ENCODE measurements around the gene GRID1. TPM values are rescaled to one million over a fixed set of nuclear protein-coding genes. Genes with fewer than 3 reads are reported as not detected.

The GRID1 gene
- total RNA-seq, 1 donor from 2014 or later, result 0.75 TPM

DNA sequence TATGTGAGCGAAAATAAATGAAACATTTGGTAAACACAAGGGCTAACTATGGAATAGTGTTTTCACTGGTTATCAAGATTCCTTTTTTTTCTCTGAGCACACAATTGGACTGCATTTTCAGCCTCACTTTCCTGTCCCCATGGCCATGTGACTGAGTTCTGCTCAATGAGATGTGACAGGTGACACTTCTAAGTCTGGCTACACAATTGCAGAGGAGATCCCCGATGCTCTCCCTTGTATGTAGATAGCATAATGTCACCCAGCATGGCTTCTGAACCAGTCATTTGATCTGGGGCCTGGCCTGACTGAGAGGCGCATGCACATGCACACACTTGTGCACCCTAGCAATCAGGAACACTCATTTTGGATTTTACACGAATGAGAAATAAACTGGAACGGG, 581.8 kb downstream of the GRID1 start:
- Mint-ChIP-seq H3K4me1 (ENCODE audit: low read depth, unreplicated experiment) (no peaks in the 10 kb centered on the region), H3K27ac (ENCODE audit: unreplicated experiment) (no peak overlapping the region), H3K36me3 (ENCODE audit: low read depth, unreplicated experiment) (no peaks in the 10 kb centered on the region), H3K4me3 (ENCODE audit: unreplicated experiment) (no peak overlapping the region), H3K9me3 (ENCODE audit: unreplicated experiment) (no peaks in the 10 kb centered on the region), H3K27me3 (ENCODE audit: low read depth, unreplicated experiment) (no peaks in the 10 kb centered on the region)
- TF ChIP-seq, protein P1, sequence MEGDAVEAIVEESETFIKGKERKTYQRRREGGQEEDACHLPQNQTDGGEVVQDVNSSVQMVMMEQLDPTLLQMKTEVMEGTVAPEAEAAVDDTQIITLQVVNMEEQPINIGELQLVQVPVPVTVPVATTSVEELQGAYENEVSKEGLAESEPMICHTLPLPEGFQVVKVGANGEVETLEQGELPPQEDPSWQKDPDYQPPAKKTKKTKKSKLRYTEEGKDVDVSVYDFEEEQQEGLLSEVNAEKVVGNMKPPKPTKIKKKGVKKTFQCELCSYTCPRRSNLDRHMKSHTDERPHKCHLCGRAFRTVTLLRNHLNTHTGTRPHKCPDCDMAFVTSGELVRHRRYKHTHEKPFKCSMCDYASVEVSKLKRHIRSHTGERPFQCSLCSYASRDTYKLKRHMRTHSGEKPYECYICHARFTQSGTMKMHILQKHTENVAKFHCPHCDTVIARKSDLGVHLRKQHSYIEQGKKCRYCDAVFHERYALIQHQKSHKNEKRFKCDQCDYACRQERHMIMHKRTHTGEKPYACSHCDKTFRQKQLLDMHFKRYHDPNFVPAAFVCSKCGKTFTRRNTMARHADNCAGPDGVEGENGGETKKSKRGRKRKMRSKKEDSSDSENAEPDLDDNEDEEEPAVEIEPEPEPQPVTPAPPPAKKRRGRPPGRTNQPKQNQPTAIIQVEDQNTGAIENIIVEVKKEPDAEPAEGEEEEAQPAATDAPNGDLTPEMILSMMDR (IDR thresholded peaks at IDR 0.05; ENCODE audit: insufficient read depth, low read depth, low read length), result no peak
- TF ChIP-seq EZH2 (IDR thresholded peaks at IDR 0.05; ENCODE audit: insufficient read depth, low read length), result no peak
- H3K36me3 ChIP-seq (ENCODE audit: insufficient read depth, low read length), result no peaks in the 10 kb centered on the region
- H3K9me3 ChIP-seq (ENCODE audit: insufficient read depth, low read depth, low read length), result peaks cover 3% of the 10 kb centered on the region
- H3K4me3 ChIP-seq (ENCODE audit: insufficient read depth, low read depth, low read length), result no peak overlapping the region
- no peak overlapping the region for H2AFZ ChIP-seq (ENCODE audit: low read depth, low read length)
- no peaks in the 10 kb centered on the region for H3K79me2 ChIP-seq (ENCODE audit: insufficient read depth, low read length)
- H3K4me2 ChIP-seq (ENCODE audit: low read length), result no peak overlapping the region
- no peak overlapping the region for H3K9ac ChIP-seq (ENCODE audit: low read length)
- H3K27me3 ChIP-seq (ENCODE audit: insufficient read depth, low read length), result no peaks in the 10 kb centered on the region
- DNase-seq (ENCODE audit: low read depth), result no peak
- H3K27ac ChIP-seq (ENCODE audit: low read depth, low read length), result no peak overlapping the region
- no peak for FAIRE-seq
- H4K20me1 ChIP-seq (ENCODE audit: insufficient read depth, low read length), result no peaks in the 10 kb centered on the region
- H3K4me1 ChIP-seq (ENCODE audit: insufficient read depth, low read length), result no peaks in the 10 kb centered on the region

DNA sequence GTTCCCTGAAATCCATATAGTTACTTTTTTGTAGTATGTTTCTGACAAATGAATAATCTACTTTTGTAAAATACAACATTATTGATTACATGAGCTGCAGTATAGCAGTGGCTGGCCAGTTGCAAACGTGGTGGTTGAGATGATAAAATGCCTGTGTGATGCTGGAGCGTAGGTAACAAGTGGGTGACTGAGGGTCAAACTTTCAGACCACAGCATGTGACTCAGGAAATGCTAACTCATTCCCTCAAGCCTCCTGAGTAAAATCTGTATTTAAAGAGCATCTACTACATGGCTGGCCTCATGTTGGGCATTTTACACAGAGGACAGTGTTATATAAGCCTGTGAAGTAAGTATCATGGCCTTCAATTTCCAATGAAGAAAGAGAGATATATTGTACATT, 585.2 kb downstream of the GRID1 start:
- Histone ChIP-seq H3K36me3 (ENCODE audit: insufficient read depth, low read length) (no peaks in the 10 kb centered on the region), H4K20me1 (ENCODE audit: insufficient read depth, low read length) (no peaks in the 10 kb centered on the region), H2AFZ (ENCODE audit: low read depth, low read length) (no peak overlapping the region), H3K27me3 (ENCODE audit: insufficient read depth, low read length) (no peaks in the 10 kb centered on the region), H3K4me3 (ENCODE audit: insufficient read depth, low read depth, low read length) (no peak overlapping the region), H3K27ac (ENCODE audit: low read depth, low read length) (no peak overlapping the region), H3K9ac (ENCODE audit: low read length) (no peak overlapping the region), H3K79me2 (ENCODE audit: insufficient read depth, low read length) (no peaks in the 10 kb centered on the region), H3K9me3 (ENCODE audit: insufficient read depth, low read depth, low read length) (peaks cover 5% of the 10 kb centered on the region), H3K4me2 (ENCODE audit: low read length) (no peak overlapping the region), H3K4me1 (ENCODE audit: insufficient read depth, low read length) (no peaks in the 10 kb centered on the region)
- Mint-ChIP-seq H3K9me3 (ENCODE audit: unreplicated experiment) (no peaks in the 10 kb centered on the region), H3K36me3 (ENCODE audit: low read depth, unreplicated experiment) (no peaks in the 10 kb centered on the region), H3K4me1 (ENCODE audit: low read depth, unreplicated experiment) (no peaks in the 10 kb centered on the region), H3K4me3 (ENCODE audit: unreplicated experiment) (no peak overlapping the region), H3K27ac (ENCODE audit: unreplicated experiment) (no peak overlapping the region), H3K27me3 (ENCODE audit: low read depth, unreplicated experiment) (peaks cover 3% of the 10 kb centered on the region)
- FAIRE-seq, result no peak
- TF ChIP-seq, protein P1 (IDR thresholded peaks at IDR 0.05; ENCODE audit: insufficient read depth, low read depth, low read length), result no peak
- TF ChIP-seq EZH2 (IDR thresholded peaks at IDR 0.05; ENCODE audit: insufficient read depth, low read length), result no peak
- DNase-seq (ENCODE audit: low read depth), result no peak

DNA sequence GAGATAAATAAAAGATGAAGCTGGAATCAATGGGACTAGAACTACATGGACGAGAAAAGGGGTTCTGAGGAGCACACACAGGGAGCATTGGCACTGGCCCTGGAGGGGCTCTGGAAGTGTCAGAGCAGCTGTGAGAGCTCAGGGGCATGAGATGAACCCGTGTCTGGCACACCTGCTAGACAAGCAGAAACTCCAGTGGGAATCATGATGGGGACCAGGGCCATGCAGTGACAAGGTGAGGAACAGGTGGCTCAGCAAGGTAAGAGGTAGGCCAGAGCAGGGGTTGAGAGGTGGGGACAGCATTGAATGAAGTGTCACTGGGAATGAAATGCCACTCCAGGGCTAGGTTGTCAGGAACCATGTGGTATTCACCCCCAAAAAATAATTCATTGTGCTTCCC, 588.5 kb downstream of the GRID1 start:
- no peaks in the 10 kb centered on the region for H3K36me3 ChIP-seq (ENCODE audit: insufficient read depth, low read length)
- no peak overlapping the region for H2AFZ ChIP-seq (ENCODE audit: low read depth, low read length)
- Mint-ChIP-seq H3K9me3 (ENCODE audit: unreplicated experiment) (peaks cover 3% of the 10 kb centered on the region), H3K4me3 (ENCODE audit: unreplicated experiment) (no peak overlapping the region), H3K4me1 (ENCODE audit: low read depth, unreplicated experiment) (no peaks in the 10 kb centered on the region), H3K27ac (ENCODE audit: unreplicated experiment) (no peak overlapping the region), H3K27me3 (ENCODE audit: low read depth, unreplicated experiment) (peaks cover 3% of the 10 kb centered on the region), H3K36me3 (ENCODE audit: low read depth, unreplicated experiment) (no peaks in the 10 kb centered on the region)
- peaks cover 5% of the 10 kb centered on the region for H3K9me3 ChIP-seq (ENCODE audit: insufficient read depth, low read depth, low read length)
- no peak overlapping the region for H3K4me2 ChIP-seq (ENCODE audit: low read length)
- FAIRE-seq (no peak), DNase-seq (ENCODE audit: low read depth) (no peak)
- TF ChIP-seq EZH2 (IDR thresholded peaks at IDR 0.05; ENCODE audit: insufficient read depth, low read length), result no peak
- TF ChIP-seq, protein P1 (IDR thresholded peaks at IDR 0.05; ENCODE audit: insufficient read depth, low read depth, low read length), result no peak
- no peak overlapping the region for H3K27ac ChIP-seq (ENCODE audit: low read depth, low read length)
- no peaks in the 10 kb centered on the region for H4K20me1 ChIP-seq (ENCODE audit: insufficient read depth, low read length)
- no peaks in the 10 kb centered on the region for H3K79me2 ChIP-seq (ENCODE audit: insufficient read depth, low read length)
- H3K4me1 ChIP-seq (ENCODE audit: insufficient read depth, low read length), result no peaks in the 10 kb centered on the region
- no peak overlapping the region for H3K9ac ChIP-seq (ENCODE audit: low read length)
- no peaks in the 10 kb centered on the region for H3K27me3 ChIP-seq (ENCODE audit: insufficient read depth, low read length)
- H3K4me3 ChIP-seq (ENCODE audit: insufficient read depth, low read depth, low read length), result no peak overlapping the region
